WI38 (cell line): ENCODE measurements around the gene SPIN1.

Experiments
- H3K4me3 ChIP-seq: 2 replicates; pipeline ENCODE4 v1.5.1; 2011; ENCODE audit warnings: low read depth, mild to moderate bottlenecking, control low read depth, low read length
- CTCF ChIP-seq: IDR thresholded peaks from 2 replicates; pipeline ENCODE4 v1.5.1; 2012; ENCODE audit warnings: low read depth, mild to moderate bottlenecking, control low read depth, low read length

The SPIN1 gene

GRCh38 chr9:88359974-88360373, 28.3 kb upstream of the SPIN1 start:
- TF ChIP-seq CTCF, result no peak
- no peak overlapping the region for H3K4me3 ChIP-seq

- TF ChIP-seq CTCF, result no peak
- H3K4me3 ChIP-seq, result no peak overlapping the region
Observed at GRCh38 chr9:88362681-88363080, 25.6 kb upstream of the SPIN1 start.

- no peak for TF ChIP-seq CTCF
- no peak overlapping the region for H3K4me3 ChIP-seq
Observed at GRCh38 chr9:88363661-88364060, 24.6 kb upstream of the SPIN1 start.

- TF ChIP-seq CTCF, result no peak
- H3K4me3 ChIP-seq, result no peak overlapping the region
Observed at GRCh38 chr9:88364706-88365105, 23.5 kb upstream of the SPIN1 start.

GRCh38 chr9:88370346-88370745, 17.9 kb upstream of the SPIN1 start:
- no peak overlapping the region for H3K4me3 ChIP-seq
- TF ChIP-seq CTCF, result no peak

GRCh38 chr9:88372103-88372654, 16.1 kb upstream of the SPIN1 start:
- no peak for TF ChIP-seq CTCF
- no peak overlapping the region for H3K4me3 ChIP-seq

- no peak for TF ChIP-seq CTCF
- no peak overlapping the region for H3K4me3 ChIP-seq
Observed at GRCh38 chr9:88373045-88373444, 15.2 kb upstream of the SPIN1 start.
